Esophagus mucosa (tissue), 1 donor: ENCODE results near the gene SPIB. TPM values are rescaled to one million over a fixed set of nuclear protein-coding genes. Genes with fewer than 3 reads are reported as not detected.
"Not testable (repeated sequence)": the region's sequence is repeated elsewhere in the genome, so short reads cannot be mapped to it uniquely, and the experiment has no call there.

Source experiments
- ATAC-seq: fragments of 200-7000 bp; cut with Tn5 transposase; one replicate; pipeline ENCODE4 v1.9.1; 2020
- total RNA-seq: library from RNA; stranded (reverse); gene quantifications from one replicate; pipeline ENCODE4 v1.2.4, GENCODE V29; 2023
- donor health status: DM: yes; HTN: yes; CAD: no.

SPIB gene
- total RNA-seq, 1 donor from 2014 or later, result 0.44 TPM

GRCh38 chr19:50447053-50447452 is 28.3 kb downstream of the SPIB start:
- ATAC-seq, result no peak

GRCh38 chr19:50447750-50448149 is 29.0 kb downstream of the SPIB start:
- no peak for ATAC-seq

- ATAC-seq, result no peak
Measured at GRCh38 chr19:50449236-50449899, 30.6 kb downstream of the SPIB start.

- no peak for ATAC-seq
Measured at GRCh38 chr19:50450369-50451222, 31.9 kb downstream of the SPIB start.

- ATAC-seq, result no peak
Measured at GRCh38 chr19:50451223-50451534, 32.4 kb downstream of the SPIB start.

- no peak for ATAC-seq
Measured at GRCh38 chr19:50453243-50453642, 34.5 kb downstream of the SPIB start.

GRCh38 chr19:50455992-50456391 is 37.3 kb downstream of the SPIB start:
- ATAC-seq, result no peak

GRCh38 chr19:50457300-50457699 is 38.6 kb downstream of the SPIB start:
- ATAC-seq, result no peak

- no peak for ATAC-seq
Measured at GRCh38 chr19:50458396-50459066, 39.8 kb downstream of the SPIB start.

GRCh38 chr19:50459067-50459456 is 40.3 kb downstream of the SPIB start:
- no peak for ATAC-seq

- no peak for ATAC-seq
Measured at GRCh38 chr19:50459638-50460037, 40.9 kb downstream of the SPIB start.

- ATAC-seq, result no peak
Measured at GRCh38 chr19:50460161-50460765, 41.5 kb downstream of the SPIB start.

GRCh38 chr19:50461066-50461875 is 42.5 kb downstream of the SPIB start:
- ATAC-seq, result peak; percentile 75

- no peak for ATAC-seq
Measured at GRCh38 chr19:50462970-50463369, 44.2 kb downstream of the SPIB start.

GRCh38 chr19:50464348-50464747 is 45.6 kb downstream of the SPIB start:
- ATAC-seq, result no peak

- ATAC-seq, result no peak
Measured at GRCh38 chr19:50465000-50465399, 46.3 kb downstream of the SPIB start.

- ATAC-seq, result no peak
Measured at GRCh38 chr19:50465986-50466705, 47.4 kb downstream of the SPIB start.

GRCh38 chr19:50466706-50467039 is 47.9 kb downstream of the SPIB start:
- ATAC-seq, result no peak

GRCh38 chr19:50467566-50467965 is 48.8 kb downstream of the SPIB start:
- ATAC-seq, result no peak

- ATAC-seq, result no peak
Measured at GRCh38 chr19:50468818-50469217, 50.1 kb downstream of the SPIB start.

- not testable (repeated sequence) for ATAC-seq
Measured at GRCh38 chr19:50473336-50473735, 54.6 kb downstream of the SPIB start.

GRCh38 chr19:50475101-50475568 is 56.4 kb downstream of the SPIB start:
- ATAC-seq, result no peak
